Mesenchymal stem cell (in vitro differentiated cells and primary cell): ENCODE data around the gene L3HYPDH.
A peak's percentile ranks its signal among the peaks of the same experiment; 100 is the strongest.

ENCODE experiments used
- DNase-seq: peaks from one replicate; pipeline ENCODE4 v3.0.0-alpha.2; 2013
- H2AFZ ChIP-seq: one replicate; pipeline ENCODE4 v1.6.1; 2013; ENCODE audit warnings: low read depth, mild to moderate bottlenecking, control low read depth, inconsistent platforms, low read length, moderate library complexity
- H2AK5ac ChIP-seq: 2 replicates; pipeline ENCODE4 v1.6.1; 2013; ENCODE audit warnings: low read length, moderate library complexity, mild to moderate bottlenecking, inconsistent platforms; ENCODE audit not compliant: severe bottlenecking
- H2BK120ac ChIP-seq: one replicate; pipeline ENCODE4 v1.6.1; 2013; ENCODE audit warnings: low read depth, mild to moderate bottlenecking, inconsistent platforms, low read length, moderate library complexity
- H2BK12ac ChIP-seq, 2 experiments: one replicate each; pipeline ENCODE4 v1.6.1; 2013; ENCODE audit warnings: inconsistent platforms in 2 of 2, low read length in 2 of 2, mild to moderate bottlenecking in 2 of 2, moderate library complexity in 2 of 2, control low read depth in 1 of 2
- H2BK15ac ChIP-seq: one replicate; pipeline ENCODE4 v1.6.1; 2013; ENCODE audit warnings: mild to moderate bottlenecking, low read depth, inconsistent platforms; ENCODE audit not compliant: poor library complexity, severe bottlenecking
- H2BK5ac ChIP-seq: 2 replicates; pipeline ENCODE4 v1.6.1; 2013; ENCODE audit warnings: low read depth, mild to moderate bottlenecking, low read length, control low read depth, inconsistent platforms; ENCODE audit not compliant: poor library complexity, severe bottlenecking
- H3K14ac ChIP-seq, 2 experiments: one replicate each; pipeline ENCODE4 v1.6.1; 2013; ENCODE audit warnings: inconsistent platforms in 2 of 2, low read length in 2 of 2, control low read depth in 1 of 2, mild to moderate bottlenecking in 1 of 2, moderate library complexity in 1 of 2
- H3K18ac ChIP-seq, 2 experiments: one replicate each; pipeline ENCODE4 v1.6.1; 2013; ENCODE audit warnings: inconsistent platforms in 2 of 2, low read length in 2 of 2, control low read depth in 1 of 2, low read depth in 1 of 2, mild to moderate bottlenecking in 1 of 2
- H3K23ac ChIP-seq, 2 experiments: one replicate each; pipeline ENCODE4 v1.6.1; 2013; ENCODE audit warnings: inconsistent platforms in 2 of 2, low read length in 2 of 2, mild to moderate bottlenecking in 2 of 2, moderate library complexity in 2 of 2, control low read depth in 1 of 2
- H3K27ac ChIP-seq: 2 replicates; pipeline ENCODE4 v1.5.1; 2013; ENCODE audit warnings: mild to moderate bottlenecking, moderate library complexity, low read length, control low read depth, inconsistent platforms; ENCODE audit not compliant: poor library complexity, severe bottlenecking
- H3K27me3 ChIP-seq, 2 experiments: 2 replicates each; pipeline versions ENCODE4 v1.6.1 to v1.7.0; 2013; ENCODE audit warnings: low read length in 2 of 2, mild to moderate bottlenecking in 2 of 2, moderate library complexity in 2 of 2, control low read depth in 1 of 2, inconsistent platforms in 1 of 2; ENCODE audit not compliant: control insufficient read depth in 1 of 2, insufficient read depth in 1 of 2
- H3K36me3 ChIP-seq, 2 experiments: 2 replicates each; pipeline versions ENCODE4 v1.6.1 to v1.7.0; 2013; ENCODE audit warnings: low read length in 2 of 2, control low read depth in 1 of 2, inconsistent platforms in 1 of 2, low read depth in 1 of 2, mild to moderate bottlenecking in 1 of 2; ENCODE audit not compliant: insufficient read depth in 2 of 2, control insufficient read depth in 1 of 2
- H3K4ac ChIP-seq, 2 experiments: one replicate each; pipeline ENCODE4 v1.6.1; 2013; ENCODE audit warnings: inconsistent platforms in 2 of 2, low read length in 2 of 2, mild to moderate bottlenecking in 2 of 2, moderate library complexity in 2 of 2, control low read depth in 1 of 2, low read depth in 1 of 2
- H3K4me1 ChIP-seq: 2 replicates; pipeline ENCODE4 v1.6.1; 2013; ENCODE audit warnings: low read depth, low read length, control low read depth; ENCODE audit not compliant: control insufficient read depth, insufficient read depth
- H3K4me2 ChIP-seq: 2 replicates; pipeline ENCODE4 v1.6.1; 2013; ENCODE audit warnings: low read length, mild to moderate bottlenecking, inconsistent platforms; ENCODE audit not compliant: poor library complexity, severe bottlenecking
- H3K4me3 ChIP-seq, 2 experiments: 2 replicates each; pipeline versions ENCODE4 v1.5.1 to v1.7.0; 2013; ENCODE audit warnings: low read length in 2 of 2, mild to moderate bottlenecking in 2 of 2, control low read depth in 1 of 2, low read depth in 1 of 2; ENCODE audit not compliant: insufficient read depth in 1 of 2
- H3K79me1 ChIP-seq: replicated peaks from 2 replicates; pipeline ENCODE4 v1.6.1; 2013; ENCODE audit warnings: mild to moderate bottlenecking, control low read depth, low read length, inconsistent platforms; ENCODE audit not compliant: poor library complexity, severe bottlenecking
- H3K9ac ChIP-seq: 2 replicates; pipeline ENCODE4 v1.7.0; 2013; ENCODE audit warnings: mild to moderate bottlenecking, low read length, moderate library complexity
- H3K9me3 ChIP-seq: 2 replicates; pipeline ENCODE4 v1.7.0; 2013; ENCODE audit warnings: mild to moderate bottlenecking, low read length; ENCODE audit not compliant: control insufficient read depth
- H4K8ac ChIP-seq: one replicate; pipeline ENCODE4 v1.6.1; 2013; ENCODE audit warnings: inconsistent platforms, mild to moderate bottlenecking, low read length, moderate library complexity
- H4K91ac ChIP-seq: one replicate; pipeline ENCODE4 v1.6.1; 2013; ENCODE audit warnings: mild to moderate bottlenecking, low read length, inconsistent platforms
- WGBS: methylation state at CpG from one replicate; pipeline ENCODE4 v1.1.7; 2013; ENCODE audit warnings: mixed read lengths; 5-methylcytosine and 5-hydroxymethylcytosine counted together

The L3HYPDH gene

GRCh38 chr14:59461891-59462290 is 22.3 kb downstream of the L3HYPDH start:
- Histone ChIP-seq H3K36me3 (peaks cover 10 to 50% of the 10 kb centered on the region in 2 experiments), H3K4me2 (no peak overlapping the region), H3K14ac (no peak overlapping the region), H3K79me1 (peaks cover 14% of the 10 kb centered on the region), H3K27me3 (no peaks in the 10 kb centered on the region), H3K23ac (no peak overlapping the region), H3K9me3 (peaks cover 9% of the 10 kb centered on the region), H3K4me3 (no peak overlapping the region), H3K27ac (no peak overlapping the region), H3K4me1 (peaks cover 12% of the 10 kb centered on the region), H3K4ac (no peak overlapping the region), H3K18ac (no peak overlapping the region), H2BK5ac (no peak overlapping the region), H4K91ac (no peak overlapping the region), H2AK5ac (no peak overlapping the region), H2BK120ac (no peak overlapping the region), H2AFZ (no peak overlapping the region), H3K9ac (no peak overlapping the region), H2BK12ac (no peak overlapping the region), H4K8ac (no peak overlapping the region), H2BK15ac (no peak overlapping the region)
- WGBS: no CpG with 5 or more reads among the region's 1 CpG
- no peak for DNase-seq

GRCh38 chr14:59460378-59460777 is 23.8 kb downstream of the L3HYPDH start:
- Histone ChIP-seq H2AK5ac (no peak overlapping the region), H3K23ac (no peak overlapping the region), H3K18ac (no peak overlapping the region), H3K4ac (no peak overlapping the region), H2BK120ac (no peak overlapping the region), H3K36me3 (peaks cover 10 to 63% of the 10 kb centered on the region in 2 experiments), H2BK5ac (no peak overlapping the region), H3K79me1 (peaks cover 14% of the 10 kb centered on the region), H3K9me3 (peaks cover 11% of the 10 kb centered on the region), H3K4me2 (no peak overlapping the region), H2BK15ac (no peak overlapping the region), H4K8ac (no peak overlapping the region), H2AFZ (no peak overlapping the region), H3K4me1 (peaks cover 12% of the 10 kb centered on the region), H3K9ac (no peak overlapping the region), H4K91ac (no peak overlapping the region), H3K14ac (no peak overlapping the region), H3K4me3 (no peak overlapping the region), H2BK12ac (no peak overlapping the region), H3K27ac (no peak overlapping the region), H3K27me3 (no peaks in the 10 kb centered on the region)
- 78% methylated on average over 1 of the region's 1 CpG for WGBS
- no peak for DNase-seq

- peaks cover 7% of the 10 kb centered on the region for H3K79me1 ChIP-seq
- H4K91ac ChIP-seq: no peak overlapping the region
- 94% methylated on average over 2 of the region's 2 CpGs for WGBS
These were observed 25.7 kb downstream of the L3HYPDH start for GRCh38 chr14:59458486-59458885.

DNA sequence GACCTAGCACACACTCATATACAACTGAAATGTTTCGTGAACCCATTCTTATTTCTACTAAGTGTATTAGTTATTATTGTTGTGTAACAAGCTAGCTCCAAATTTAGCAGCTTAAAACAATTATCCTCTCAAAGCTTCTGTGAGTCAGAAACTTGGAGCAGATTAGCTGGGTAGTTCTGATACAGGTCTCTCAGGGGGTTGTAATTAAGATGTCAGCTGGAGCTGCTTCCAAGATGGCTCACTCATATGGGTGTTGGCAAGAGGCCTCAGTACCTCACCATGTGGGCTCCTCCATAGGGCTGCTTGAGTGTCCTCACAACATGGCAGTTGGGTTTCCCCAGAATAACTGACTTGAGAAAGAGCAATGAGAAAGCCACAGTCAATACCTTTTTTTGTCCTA is 28.8 kb downstream of the L3HYPDH start:
- no peak overlapping the region for H3K14ac ChIP-seq
- no peak overlapping the region for H4K8ac ChIP-seq
- no peak for DNase-seq
- H3K9me3 ChIP-seq: peaks cover 11% of the 10 kb centered on the region
- peaks cover 5% of the 10 kb centered on the region for H3K79me1 ChIP-seq
- no peak overlapping the region for H3K18ac ChIP-seq
- H3K4me3 ChIP-seq: peak overlapping the region in 1 of 2 experiments; percentile 42
- no peak overlapping the region for H2AFZ ChIP-seq
- no peak overlapping the region for H3K9ac ChIP-seq
- no peak overlapping the region for H2BK15ac ChIP-seq
- H2BK12ac ChIP-seq: no peak overlapping the region
- H3K4me2 ChIP-seq: no peak overlapping the region
- H2BK120ac ChIP-seq: no peak overlapping the region
- H3K27me3 ChIP-seq: no peaks in the 10 kb centered on the region
- H3K36me3 ChIP-seq: peaks cover 0 to 49% of the 10 kb centered on the region in 2 experiments
- H2AK5ac ChIP-seq: no peak overlapping the region
- WGBS: no CpG with 5 or more reads among the region's 1 CpG
- peaks cover 2% of the 10 kb centered on the region for H3K4me1 ChIP-seq
- no peak overlapping the region for H3K23ac ChIP-seq
- H3K27ac ChIP-seq: no peak overlapping the region
- no peak overlapping the region for H3K4ac ChIP-seq
- H2BK5ac ChIP-seq: no peak overlapping the region
- H4K91ac ChIP-seq: no peak overlapping the region

More at GRCh38 chr14:59458486-59458885, 25.7 kb downstream of the L3HYPDH start:
- Histone ChIP-seq H2AFZ (no peak overlapping the region), H3K4me1 (peaks cover 2% of the 10 kb centered on the region), H2BK5ac (no peak overlapping the region), H3K23ac (no peak overlapping the region), H3K9ac (no peak overlapping the region), H3K27ac (no peak overlapping the region), H3K18ac (no peak overlapping the region), H3K9me3 (peaks cover 11% of the 10 kb centered on the region), H2BK12ac (no peak overlapping the region), H3K27me3 (no peaks in the 10 kb centered on the region), H4K8ac (no peak overlapping the region), H3K14ac (no peak overlapping the region), H2BK120ac (no peak overlapping the region), H3K36me3 (peaks cover under 1 to 63% of the 10 kb centered on the region in 2 experiments), H3K4me2 (no peak overlapping the region), H3K4me3 (no peak overlapping the region), H2BK15ac (no peak overlapping the region), H2AK5ac (no peak overlapping the region), H3K4ac (no peak overlapping the region)
- DNase-seq: no peak
